GM23338 (cell line): Measurements from ENCODE around the gene ELAVL4. TPM values are rescaled to one million over a fixed set of nuclear protein-coding genes. Genes with fewer than 3 reads are reported as not detected.

Experiments
- ATAC-seq: fragments of 200-7000 bp; cut with Tn5 transposase; 3 replicates; pipeline ENCODE4 v1.9.1; 2020
- DNase-seq: peaks from one replicate; pipeline ENCODE4 v3.0.0-alpha.2; 2015; ENCODE audit warnings: low spot score
- H2AFZ ChIP-seq: fragments of 200-600 bp; sonication (generic); 2 replicates; pipeline ENCODE4 v1.8.0; 2016; ENCODE audit warnings: antibody characterized with exemption, mild to moderate bottlenecking, moderate library complexity
- H3F3A ChIP-seq: fragments of 200-600 bp; sonication (generic); replicated peaks from 2 replicates; pipeline ENCODE4 v1.8.0; 2017; ENCODE audit warnings: antibody characterized with exemption, mixed run types, low read depth
- H3K27ac ChIP-seq: fragments of 200-600 bp; sonication (generic); 2 replicates; pipeline ENCODE4 v1.6.1; 2016; ENCODE audit warnings: low read depth
- H3K27me3 ChIP-seq: fragments of 200-600 bp; sonication (generic); 2 replicates; pipeline ENCODE4 v1.8.0; 2016; ENCODE audit warnings: mild to moderate bottlenecking, mixed run types, moderate library complexity; ENCODE audit not compliant: insufficient read depth
- H3K36me3 ChIP-seq: fragments of 200-600 bp; sonication (generic); 2 replicates; pipeline ENCODE4 v1.8.0; 2016; ENCODE audit warnings: mild to moderate bottlenecking; ENCODE audit not compliant: insufficient read depth
- H3K4me1 ChIP-seq: fragments of 200-600 bp; sonication (generic); 2 replicates; pipeline ENCODE4 v1.8.0; 2016; ENCODE audit warnings: mild to moderate bottlenecking, moderate library complexity; ENCODE audit not compliant: insufficient read depth
- H3K4me2 ChIP-seq: fragments of 200-600 bp; sonication (generic); 2 replicates; pipeline ENCODE4 v1.7.1; 2017; ENCODE audit warnings: mixed run types
- H3K4me3 ChIP-seq: fragments of 200-600 bp; sonication (generic); 2 replicates; pipeline ENCODE4 v1.6.1; 2016; ENCODE audit warnings: mixed run types
- H3K79me2 ChIP-seq: fragments of 200-600 bp; sonication (generic); replicated peaks from 2 replicates; pipeline ENCODE4 v1.8.0; 2017; ENCODE audit warnings: mild to moderate bottlenecking; ENCODE audit not compliant: insufficient read depth
- H3K9me2 ChIP-seq: fragments of 200-600 bp; sonication (generic); 2 replicates; pipeline ENCODE4 v1.8.0; 2017; ENCODE audit not compliant: insufficient read depth
- H4K20me1 ChIP-seq: fragments of 200-600 bp; sonication (generic); replicated peaks from 2 replicates; pipeline ENCODE4 v1.8.0; 2017; ENCODE audit warnings: mild to moderate bottlenecking; ENCODE audit not compliant: insufficient read depth
- H3K27ac Mint-ChIP-seq: 2 replicates; pipeline ENCODE4 v1.8.0; 2020; ENCODE audit warnings: inconsistent platforms, mild to moderate bottlenecking, moderate library complexity, mixed read lengths
- H3K27me3 Mint-ChIP-seq: 3 replicates; pipeline ENCODE4 v1.8.0; 2022; ENCODE audit warnings: low read depth, mild to moderate bottlenecking, moderate library complexity, mixed read lengths, inconsistent platforms; ENCODE audit not compliant: insufficient read depth, poor library complexity
- H3K36me3 Mint-ChIP-seq: 3 replicates; pipeline ENCODE4 v1.8.0; 2021; ENCODE audit warnings: low read depth, mild to moderate bottlenecking, inconsistent platforms, moderate library complexity, mixed read lengths
- H3K4me1 Mint-ChIP-seq: 3 replicates; pipeline ENCODE4 v1.8.0; 2020; ENCODE audit warnings: mild to moderate bottlenecking, inconsistent platforms, mixed read lengths
- H3K4me3 Mint-ChIP-seq: 3 replicates; pipeline ENCODE4 v1.8.0; 2021; ENCODE audit warnings: moderate library complexity, mild to moderate bottlenecking, inconsistent platforms, mixed read lengths
- H3K9me3 Mint-ChIP-seq: 3 replicates; pipeline ENCODE4 v1.8.0; 2020; ENCODE audit warnings: moderate library complexity, mild to moderate bottlenecking, inconsistent platforms, mixed read lengths
- ETS1 ChIP-seq: IDR thresholded peaks from 2 replicates; pipeline ENCODE4 v1.6.1; 2016; ENCODE audit warnings: antibody characterized with exemption
- NANOG ChIP-seq: IDR thresholded peaks from 2 replicates; pipeline ENCODE4 v1.6.1; 2016; ENCODE audit warnings: antibody characterized with exemption, borderline replicate concordance
- ZNF114 ChIP-seq: fragments of 250-450 bp; sonication (Bioruptor Pico); IDR thresholded peaks from 2 replicates; pipeline ENCODE4 v1.5.0; 2020; ENCODE audit warnings: mild to moderate bottlenecking, moderate library complexity
- ZNF331 ChIP-seq: fragments of 250-450 bp; sonication (Bioruptor Pico); IDR thresholded peaks from 2 replicates; pipeline ENCODE4 v1.5.0; 2020; ENCODE audit warnings: low read depth, mild to moderate bottlenecking, moderate library complexity
- polyA plus RNA-seq: library from polyadenylated mRNA; unstranded; fragments of >200 nt; fragmentation: Nextera tagmentation; extraction: Ambion mirVana; gene quantifications from 2 replicates; pipeline ENCODE4 v1.2.1, GENCODE V29; 2016
- total RNA-seq: library from RNA; depleted of rRNA; stranded (reverse); fragments of >200 nt; shearing (Covaris generic); gene quantifications from 2 replicates; pipeline ENCODE4 v1.2.3, GENCODE V29; 2014
- TF ChIP-seq, protein P1 (sequence below): IDR thresholded peaks from one replicate; pipeline ENCODE4 v1.6.1; 2018; ENCODE audit warnings: antibody characterized with exemption; ENCODE audit not compliant: unreplicated experiment
- TF ChIP-seq, protein P2 (sequence below): fragments of 250-450 bp; sonication (Bioruptor Pico); IDR thresholded peaks from 2 replicates; pipeline ENCODE4 v1.5.0; 2020; ENCODE audit warnings: mild to moderate bottlenecking, moderate library complexity

The ELAVL4 gene
- total and polyA plus RNA-seq, 2 experiments from 2014 or later, result 1.4 to 1.9 TPM

DNA sequence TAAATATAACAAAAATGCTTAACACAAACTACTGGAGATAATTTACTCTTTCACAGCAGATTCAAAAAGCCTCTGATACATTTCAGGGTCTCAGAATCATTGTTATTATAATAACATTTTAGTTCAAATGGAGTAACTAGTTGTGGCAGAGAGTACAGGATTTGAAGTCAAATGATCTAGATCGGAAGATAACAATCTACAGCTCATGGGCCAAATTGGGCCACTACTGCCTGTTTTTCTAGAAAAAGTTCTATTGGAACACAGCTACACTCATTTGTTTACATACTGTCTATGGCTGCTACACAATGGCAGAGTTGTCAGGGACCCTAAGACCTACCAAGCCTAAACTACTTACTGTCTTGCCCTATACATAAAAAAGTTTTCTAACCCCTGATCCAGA lies 63.6 kb downstream of the ELAVL4 start (continued):
- TF ChIP-seq, protein P1, sequence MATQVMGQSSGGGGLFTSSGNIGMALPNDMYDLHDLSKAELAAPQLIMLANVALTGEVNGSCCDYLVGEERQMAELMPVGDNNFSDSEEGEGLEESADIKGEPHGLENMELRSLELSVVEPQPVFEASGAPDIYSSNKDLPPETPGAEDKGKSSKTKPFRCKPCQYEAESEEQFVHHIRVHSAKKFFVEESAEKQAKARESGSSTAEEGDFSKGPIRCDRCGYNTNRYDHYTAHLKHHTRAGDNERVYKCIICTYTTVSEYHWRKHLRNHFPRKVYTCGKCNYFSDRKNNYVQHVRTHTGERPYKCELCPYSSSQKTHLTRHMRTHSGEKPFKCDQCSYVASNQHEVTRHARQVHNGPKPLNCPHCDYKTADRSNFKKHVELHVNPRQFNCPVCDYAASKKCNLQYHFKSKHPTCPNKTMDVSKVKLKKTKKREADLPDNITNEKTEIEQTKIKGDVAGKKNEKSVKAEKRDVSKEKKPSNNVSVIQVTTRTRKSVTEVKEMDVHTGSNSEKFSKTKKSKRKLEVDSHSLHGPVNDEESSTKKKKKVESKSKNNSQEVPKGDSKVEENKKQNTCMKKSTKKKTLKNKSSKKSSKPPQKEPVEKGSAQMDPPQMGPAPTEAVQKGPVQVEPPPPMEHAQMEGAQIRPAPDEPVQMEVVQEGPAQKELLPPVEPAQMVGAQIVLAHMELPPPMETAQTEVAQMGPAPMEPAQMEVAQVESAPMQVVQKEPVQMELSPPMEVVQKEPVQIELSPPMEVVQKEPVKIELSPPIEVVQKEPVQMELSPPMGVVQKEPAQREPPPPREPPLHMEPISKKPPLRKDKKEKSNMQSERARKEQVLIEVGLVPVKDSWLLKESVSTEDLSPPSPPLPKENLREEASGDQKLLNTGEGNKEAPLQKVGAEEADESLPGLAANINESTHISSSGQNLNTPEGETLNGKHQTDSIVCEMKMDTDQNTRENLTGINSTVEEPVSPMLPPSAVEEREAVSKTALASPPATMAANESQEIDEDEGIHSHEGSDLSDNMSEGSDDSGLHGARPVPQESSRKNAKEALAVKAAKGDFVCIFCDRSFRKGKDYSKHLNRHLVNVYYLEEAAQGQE, result no peak
- no peak for TF ChIP-seq ZNF331

DNA sequence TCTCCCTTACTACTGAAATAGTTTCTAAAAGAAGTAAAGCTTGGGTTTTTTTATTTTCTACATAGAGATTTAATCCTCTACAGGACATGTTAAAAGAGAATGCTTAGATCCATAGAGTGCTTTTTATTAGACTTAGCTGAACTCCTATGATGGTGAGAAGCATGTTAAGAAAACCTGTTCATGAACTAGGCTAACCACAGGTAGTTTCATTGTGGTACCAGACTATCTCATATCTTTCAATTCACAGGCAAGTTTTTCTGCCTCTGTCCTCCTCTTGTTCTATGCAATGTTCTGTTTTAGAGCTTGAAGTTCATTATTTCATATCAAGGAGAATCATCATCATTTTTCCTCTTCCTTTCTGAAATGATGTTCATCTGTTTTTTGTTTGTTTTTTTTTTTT lies 65.4 kb downstream of the ELAVL4 start:
- no peak overlapping the region for H2AFZ ChIP-seq
- H3K4me2 ChIP-seq, result no peak overlapping the region
- Mint-ChIP-seq H3K36me3 (no peaks in the 10 kb centered on the region), H3K4me1 (peaks cover 8% of the 10 kb centered on the region; the same call in 2 of the 3 replicates), H3K9me3 (no peaks in the 10 kb centered on the region), H3K4me3 (no peak overlapping the region), H3K27ac (no peak overlapping the region), H3K27me3 (no peaks in the 10 kb centered on the region)
- H3K4me1 ChIP-seq, result no peaks in the 10 kb centered on the region
- H3K27ac ChIP-seq, result no peak overlapping the region
- H3K27me3 ChIP-seq, result no peaks in the 10 kb centered on the region
- DNase-seq (no peak), ATAC-seq (no peak)
- no peak for TF ChIP-seq ZNF114 (CRISPR knock-in tag)
- H3K9me2 ChIP-seq, result no peaks in the 10 kb centered on the region
- no peaks in the 10 kb centered on the region for H3K36me3 ChIP-seq
- no peaks in the 10 kb centered on the region for H3F3A ChIP-seq
- H4K20me1 ChIP-seq, result no peaks in the 10 kb centered on the region
- no peak overlapping the region for H3K4me3 ChIP-seq
- H3K79me2 ChIP-seq, result no peaks in the 10 kb centered on the region

DNA sequence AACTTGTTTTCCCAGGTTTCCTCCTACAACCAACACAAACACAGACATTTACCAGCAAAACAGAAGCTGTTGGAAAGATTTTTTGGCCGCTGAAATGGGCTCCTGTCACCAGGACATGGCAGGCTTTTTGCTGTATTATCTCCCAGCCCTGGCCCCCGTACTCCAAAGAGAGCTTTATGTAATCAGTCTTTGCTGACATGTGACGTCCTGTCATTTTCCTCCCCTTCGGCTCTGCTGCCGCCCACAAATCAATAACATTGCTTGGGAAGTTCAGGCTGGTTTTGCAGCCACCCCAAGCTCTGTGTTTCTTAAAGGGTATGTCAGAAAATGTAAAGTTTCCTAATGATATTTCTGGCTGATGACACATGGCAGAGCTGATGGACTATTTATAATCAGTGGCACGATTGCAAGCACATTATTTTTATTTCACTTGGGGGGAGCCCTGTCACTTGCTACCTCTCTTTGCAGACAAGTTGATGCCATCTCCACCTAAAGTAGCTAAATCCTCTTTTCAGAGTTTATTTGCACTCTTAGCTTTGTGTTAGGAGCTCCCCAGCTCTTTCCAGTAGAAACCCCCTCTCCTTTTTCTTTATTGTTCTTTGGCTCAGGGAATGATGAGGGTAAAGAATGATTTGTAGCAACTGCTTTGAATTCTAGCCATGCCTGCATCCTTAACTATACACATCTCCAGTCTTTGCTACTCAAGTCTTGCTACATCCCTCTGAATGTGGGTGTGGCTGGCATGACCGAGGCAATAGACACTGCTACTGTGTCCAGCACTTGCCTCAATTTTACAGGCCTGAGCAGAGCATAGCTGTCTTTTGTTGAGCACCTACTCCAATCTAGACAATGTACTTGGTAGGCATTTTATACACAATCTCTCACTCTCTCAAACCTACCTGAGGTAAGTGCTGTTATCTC lies 67.3 kb downstream of the ELAVL4 start:
- H3K27ac ChIP-seq, result no peak overlapping the region
- Mint-ChIP-seq H3K27ac (no peak overlapping the region; the same call in 1 of the 2 replicates), H3K4me3 (no peak overlapping the region), H3K36me3 (no peaks in the 10 kb centered on the region), H3K4me1 (peaks cover 8% of the 10 kb centered on the region; the same call in 2 of the 3 replicates), H3K27me3 (no peaks in the 10 kb centered on the region), H3K9me3 (no peaks in the 10 kb centered on the region)
- H3K79me2 ChIP-seq, result no peaks in the 10 kb centered on the region
- no peaks in the 10 kb centered on the region for H3K36me3 ChIP-seq
- 0 out of 2 replicates have a peak overlapping the region, but pooled peaks have one; percentile 25 for H2AFZ ChIP-seq
- H4K20me1 ChIP-seq, result no peaks in the 10 kb centered on the region; the same call in 1 of the 2 replicates
- H3K9me2 ChIP-seq, result no peaks in the 10 kb centered on the region
- no peaks in the 10 kb centered on the region for H3K27me3 ChIP-seq
- no peaks in the 10 kb centered on the region for H3K4me1 ChIP-seq
- no peaks in the 10 kb centered on the region for H3F3A ChIP-seq
- ATAC-seq (no peak), DNase-seq (no peak)
- no peak overlapping the region for H3K4me2 ChIP-seq
- H3K4me3 ChIP-seq, result no peak overlapping the region
- TF ChIP-seq ZNF331, result no peak
- TF ChIP-seq, protein P2, sequence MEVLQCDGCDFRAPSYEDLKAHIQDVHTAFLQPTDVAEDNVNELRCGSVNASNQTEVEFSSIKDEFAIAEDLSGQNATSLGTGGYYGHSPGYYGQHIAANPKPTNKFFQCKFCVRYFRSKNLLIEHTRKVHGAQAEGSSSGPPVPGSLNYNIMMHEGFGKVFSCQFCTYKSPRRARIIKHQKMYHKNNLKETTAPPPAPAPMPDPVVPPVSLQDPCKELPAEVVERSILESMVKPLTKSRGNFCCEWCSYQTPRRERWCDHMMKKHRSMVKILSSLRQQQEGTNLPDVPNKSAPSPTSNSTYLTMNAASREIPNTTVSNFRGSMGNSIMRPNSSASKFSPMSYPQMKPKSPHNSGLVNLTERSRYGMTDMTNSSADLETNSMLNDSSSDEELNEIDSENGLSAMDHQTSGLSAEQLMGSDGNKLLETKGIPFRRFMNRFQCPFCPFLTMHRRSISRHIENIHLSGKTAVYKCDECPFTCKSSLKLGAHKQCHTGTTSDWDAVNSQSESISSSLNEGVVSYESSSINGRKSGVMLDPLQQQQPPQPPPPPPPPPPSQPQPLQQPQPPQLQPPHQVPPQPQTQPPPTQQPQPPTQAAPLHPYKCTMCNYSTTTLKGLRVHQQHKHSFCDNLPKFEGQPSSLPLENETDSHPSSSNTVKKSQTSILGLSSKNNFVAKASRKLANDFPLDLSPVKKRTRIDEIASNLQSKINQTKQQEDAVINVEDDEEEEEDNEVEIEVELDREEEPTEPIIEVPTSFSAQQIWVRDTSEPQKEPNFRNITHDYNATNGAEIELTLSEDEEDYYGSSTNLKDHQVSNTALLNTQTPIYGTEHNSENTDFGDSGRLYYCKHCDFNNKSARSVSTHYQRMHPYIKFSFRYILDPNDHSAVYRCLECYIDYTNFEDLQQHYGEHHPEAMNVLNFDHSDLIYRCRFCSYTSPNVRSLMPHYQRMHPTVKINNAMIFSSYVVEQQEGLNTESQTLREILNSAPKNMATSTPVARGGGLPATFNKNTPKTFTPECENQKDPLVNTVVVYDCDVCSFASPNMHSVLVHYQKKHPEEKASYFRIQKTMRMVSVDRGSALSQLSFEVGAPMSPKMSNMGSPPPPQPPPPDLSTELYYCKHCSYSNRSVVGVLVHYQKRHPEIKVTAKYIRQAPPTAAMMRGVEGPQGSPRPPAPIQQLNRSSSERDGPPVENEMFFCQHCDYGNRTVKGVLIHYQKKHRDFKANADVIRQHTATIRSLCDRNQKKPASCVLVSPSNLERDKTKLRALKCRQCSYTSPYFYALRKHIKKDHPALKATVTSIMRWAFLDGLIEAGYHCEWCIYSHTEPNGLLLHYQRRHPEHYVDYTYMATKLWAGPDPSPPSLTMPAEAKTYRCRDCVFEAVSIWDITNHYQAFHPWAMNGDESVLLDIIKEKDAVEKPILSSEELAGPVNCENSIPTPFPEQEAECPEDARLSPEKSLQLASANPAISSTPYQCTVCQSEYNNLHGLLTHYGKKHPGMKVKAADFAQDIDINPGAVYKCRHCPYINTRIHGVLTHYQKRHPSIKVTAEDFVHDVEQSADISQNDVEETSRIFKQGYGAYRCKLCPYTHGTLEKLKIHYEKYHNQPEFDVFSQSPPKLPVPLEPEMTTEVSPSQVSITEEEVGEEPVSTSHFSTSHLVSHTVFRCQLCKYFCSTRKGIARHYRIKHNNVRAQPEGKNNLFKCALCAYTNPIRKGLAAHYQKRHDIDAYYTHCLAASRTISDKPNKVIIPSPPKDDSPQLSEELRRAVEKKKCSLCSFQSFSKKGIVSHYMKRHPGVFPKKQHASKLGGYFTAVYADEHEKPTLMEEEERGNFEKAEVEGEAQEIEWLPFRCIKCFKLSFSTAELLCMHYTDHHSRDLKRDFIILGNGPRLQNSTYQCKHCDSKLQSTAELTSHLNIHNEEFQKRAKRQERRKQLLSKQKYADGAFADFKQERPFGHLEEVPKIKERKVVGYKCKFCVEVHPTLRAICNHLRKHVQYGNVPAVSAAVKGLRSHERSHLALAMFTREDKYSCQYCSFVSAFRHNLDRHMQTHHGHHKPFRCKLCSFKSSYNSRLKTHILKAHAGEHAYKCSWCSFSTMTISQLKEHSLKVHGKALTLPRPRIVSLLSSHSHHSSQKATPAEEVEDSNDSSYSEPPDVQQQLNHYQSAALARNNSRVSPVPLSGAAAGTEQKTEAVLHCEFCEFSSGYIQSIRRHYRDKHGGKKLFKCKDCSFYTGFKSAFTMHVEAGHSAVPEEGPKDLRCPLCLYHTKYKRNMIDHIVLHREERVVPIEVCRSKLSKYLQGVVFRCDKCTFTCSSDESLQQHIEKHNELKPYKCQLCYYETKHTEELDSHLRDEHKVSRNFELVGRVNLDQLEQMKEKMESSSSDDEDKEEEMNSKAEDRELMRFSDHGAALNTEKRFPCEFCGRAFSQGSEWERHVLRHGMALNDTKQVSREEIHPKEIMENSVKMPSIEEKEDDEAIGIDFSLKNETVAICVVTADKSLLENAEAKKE (CRISPR knock-in tag), result no peak
- TF ChIP-seq NANOG, result no peak
- TF ChIP-seq ZNF114 (CRISPR knock-in tag), result no peak
- TF ChIP-seq ETS1, result no peak
